GM19438 (cell line): ENCODE results near the gene C17orf107.
"Not testable (repeated sequence)": the region's sequence is repeated elsewhere in the genome, so short reads cannot be mapped to it uniquely, and the experiment has no call there.

Experiments
- ATAC-seq: cut with Tn5 transposase; IDR thresholded peaks from one replicate; pipeline ENCODE4 v1.9.1; 2021; ENCODE audit warnings: low read depth; ENCODE audit not compliant: unreplicated experiment

C17orf107 gene

GRCh38 chr17:4899341-4900230 is at the start of gene C17orf107:
Gene C17orf107 (plus strand): TSS chr17:4899536. CDS start chr17:4899763, 227 bp downstream.
- ATAC-seq: no peak

GRCh38 chr17:4850246-4850645 is 49.1 kb upstream of the C17orf107 start:
- no peak for ATAC-seq

GRCh38 chr17:4851084-4851483 is 48.3 kb upstream of the C17orf107 start:
- no peak for ATAC-seq

GRCh38 chr17:4852567-4853207 is 46.6 kb upstream of the C17orf107 start:
- ATAC-seq: no peak

DNA sequence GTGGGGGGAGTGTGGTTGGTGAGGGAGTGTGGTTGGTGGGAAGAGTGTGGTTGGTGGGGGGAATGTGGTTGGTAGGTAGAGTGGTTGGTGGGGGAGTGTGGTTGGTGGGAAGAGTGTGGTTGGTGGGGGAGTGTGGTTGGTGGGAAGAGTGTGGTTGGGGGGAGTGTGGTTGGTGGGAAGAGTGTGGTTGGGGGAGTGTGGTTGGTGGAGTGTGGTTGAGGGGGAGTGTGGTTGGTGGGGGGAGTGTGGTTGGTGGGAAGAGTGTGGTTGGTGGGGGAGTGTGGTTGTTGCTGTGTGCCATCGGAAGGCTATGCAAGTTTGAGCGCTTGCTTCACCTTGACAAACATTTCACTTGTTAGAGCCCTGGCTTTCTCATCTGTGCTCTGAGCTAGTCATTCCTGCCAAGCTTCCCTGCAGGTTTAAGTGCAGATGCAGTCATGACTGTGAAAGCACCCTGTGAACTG is 46.1 kb upstream of the C17orf107 start:
- no peak for ATAC-seq

- no peak for ATAC-seq
These were observed 45.1 kb upstream of the C17orf107 start for GRCh38 chr17:4854111-4854681.

DNA sequence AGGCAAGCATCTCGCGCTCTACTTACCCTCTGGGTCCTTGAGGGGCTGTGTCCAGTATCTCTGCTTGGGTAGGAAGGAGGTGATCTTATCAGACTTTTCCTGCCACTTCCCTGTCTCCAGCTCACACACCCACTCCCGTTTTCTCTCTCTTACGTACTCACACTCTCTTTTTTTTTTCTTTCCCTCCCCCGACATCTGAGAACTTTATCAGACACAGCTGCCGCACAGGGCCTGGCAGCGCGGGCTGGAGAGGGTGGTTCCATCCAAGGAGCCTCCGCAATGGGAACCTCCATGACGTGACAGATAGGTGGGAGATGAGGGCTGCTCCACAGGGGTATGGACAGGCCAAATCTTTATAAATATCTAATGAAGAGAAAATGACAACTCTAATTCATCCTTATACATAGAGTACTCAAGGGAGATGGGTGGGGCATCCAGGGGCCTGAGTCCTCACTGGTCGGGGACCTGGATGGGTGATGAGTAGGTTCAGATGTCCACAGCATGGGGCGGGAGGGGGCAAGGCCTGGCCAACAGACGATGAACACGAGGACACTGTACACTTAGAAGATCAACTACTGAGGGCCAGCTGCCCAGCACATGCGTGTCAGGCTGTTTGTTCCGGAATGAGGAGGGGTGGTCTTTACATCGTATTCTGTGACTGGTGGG is 42.9 kb upstream of the C17orf107 start:
- no peak for ATAC-seq

GRCh38 chr17:4856937-4857314 is 42.4 kb upstream of the C17orf107 start:
- ATAC-seq: no peak

- not testable (repeated sequence) for ATAC-seq
These were observed 42.0 kb upstream of the C17orf107 start for GRCh38 chr17:4857347-4857746.

- no peak for ATAC-seq
These were observed 41.1 kb upstream of the C17orf107 start for GRCh38 chr17:4858068-4858881.

DNA sequence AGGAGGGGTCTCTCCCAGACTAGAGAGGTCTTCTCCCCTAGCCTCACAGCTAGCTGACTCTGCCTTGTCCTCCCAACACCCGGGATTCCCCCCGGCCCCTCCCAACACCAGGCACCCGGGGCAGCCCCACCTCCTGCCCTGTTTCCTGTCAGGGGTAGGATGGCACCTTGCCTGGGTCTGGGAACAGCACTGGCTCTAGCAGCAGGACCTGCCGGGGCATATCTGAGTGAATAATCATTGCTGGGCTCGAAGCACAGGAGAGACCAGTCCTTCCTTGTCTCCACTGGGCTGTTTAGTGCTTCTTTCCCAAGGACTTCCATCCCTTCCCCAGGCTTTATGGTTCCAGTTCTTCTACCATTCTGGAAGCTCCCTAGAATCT is 40.5 kb upstream of the C17orf107 start:
- ATAC-seq: no peak

GRCh38 chr17:4859816-4860625 is 39.3 kb upstream of the C17orf107 start:
- ATAC-seq: no peak

DNA sequence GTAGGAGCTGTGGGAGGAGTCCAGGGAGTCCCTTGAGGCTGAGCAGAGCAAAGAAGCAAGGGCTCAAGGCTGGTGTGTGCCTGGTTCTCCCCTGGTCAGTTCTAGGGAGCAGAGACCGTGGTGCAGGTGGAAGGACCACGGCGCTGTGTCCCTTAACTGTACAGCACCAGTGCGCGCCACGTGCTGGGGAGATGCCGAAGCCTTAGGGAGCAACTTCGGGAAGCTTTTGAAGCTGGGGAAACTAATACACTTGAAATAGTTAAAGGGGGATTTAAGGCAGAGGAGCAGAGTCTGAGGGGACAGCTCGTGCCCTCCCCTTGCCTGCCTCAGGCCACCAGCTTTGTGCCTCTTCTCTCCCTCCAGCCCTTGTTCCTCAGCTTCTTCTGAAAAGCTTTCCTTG is 38.7 kb upstream of the C17orf107 start:
- ATAC-seq: no peak

GRCh38 chr17:4861052-4861451 is 38.3 kb upstream of the C17orf107 start:
- ATAC-seq: no peak

DNA sequence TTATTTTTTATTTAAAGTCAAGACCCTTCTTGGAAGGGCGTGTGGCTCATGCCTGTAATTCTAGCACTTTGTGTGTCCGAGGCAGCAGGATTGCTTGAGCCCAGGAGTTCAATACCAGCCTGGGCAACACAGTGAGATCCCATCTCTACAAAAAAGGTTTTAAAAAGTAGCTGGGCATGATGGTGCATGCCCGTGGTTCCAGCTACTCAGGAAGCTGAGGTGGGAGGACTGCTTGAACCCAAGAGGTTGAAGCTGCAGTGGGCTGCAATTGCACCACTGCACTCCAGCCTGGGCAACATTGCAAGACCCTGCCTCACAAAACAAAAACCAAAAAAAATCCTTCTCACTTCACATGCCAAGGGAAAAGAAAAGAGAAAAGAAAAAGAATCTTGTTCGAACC is 36.6 kb upstream of the C17orf107 start:
- ATAC-seq: no peak

GRCh38 chr17:4863321-4863720 is 36.0 kb upstream of the C17orf107 start:
- ATAC-seq: no peak

GRCh38 chr17:4867535-4867934 is 31.8 kb upstream of the C17orf107 start:
- not testable (repeated sequence) for ATAC-seq

DNA sequence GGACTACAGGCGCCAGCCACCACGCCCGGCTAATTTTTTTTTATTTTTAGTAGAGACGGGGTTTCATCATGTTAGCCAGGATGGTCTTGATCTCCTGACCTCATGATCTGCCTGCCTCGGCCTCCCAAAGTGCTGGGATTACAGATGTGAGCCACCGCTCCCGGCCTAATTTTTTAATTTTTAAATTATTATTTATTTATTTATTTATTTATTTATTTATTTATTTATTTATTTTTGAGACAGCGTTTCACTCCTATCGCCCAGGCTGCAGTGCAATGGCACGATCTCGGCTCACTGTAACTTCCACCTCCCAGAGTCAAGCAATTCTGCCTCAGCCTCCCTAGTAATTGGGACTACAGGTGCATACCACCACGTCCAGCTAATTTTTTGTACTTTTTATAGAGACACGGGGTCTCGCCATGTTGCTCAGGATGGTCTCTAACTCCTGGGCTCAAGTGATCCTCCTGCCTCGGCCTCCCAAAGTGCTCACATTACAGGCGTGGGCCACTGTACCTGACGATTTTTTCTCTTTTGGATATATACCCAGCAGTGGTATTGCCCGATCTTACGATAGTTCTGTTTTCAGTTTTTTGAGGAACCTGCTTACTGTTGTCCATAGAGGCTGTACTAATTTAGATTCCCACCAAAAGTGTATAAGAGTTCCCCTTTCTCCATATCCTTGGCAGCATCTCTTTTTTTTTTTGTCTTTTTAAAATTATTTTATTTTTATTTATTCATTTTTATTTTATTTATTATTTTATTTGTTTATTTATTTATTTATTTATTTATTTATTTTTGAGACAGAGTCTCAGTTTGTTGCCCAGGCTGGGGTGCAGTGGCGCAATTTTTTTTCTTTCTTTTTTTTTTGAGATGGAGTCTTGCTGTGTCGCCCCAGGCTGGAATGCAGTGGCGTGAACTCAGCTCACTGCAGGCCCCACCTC is 30.0 kb upstream of the C17orf107 start:
- ATAC-seq: not testable (repeated sequence)
